Spleen (tissue), 11 donors: Measurements from ENCODE around the gene MTG1. TPM values are rescaled to one million over a fixed set of nuclear protein-coding genes. Genes with fewer than 3 reads are reported as not detected.

Experiments used
- DNase-seq: peaks from one replicate; pipeline ENCODE4 v3.0.0-alpha.2; 2020
- H3K27ac ChIP-seq, 8 donors: fragments of 200-600 bp; sonication (generic) in 7 of 8; 1 replicate in 4 of 8; 2 replicates in 4 of 8; pipeline versions ENCODE4 v1.5.0 to v1.8.0; 2016 to 2021; ENCODE audit warnings: inconsistent platforms in 4 of 8, mild to moderate bottlenecking in 4 of 8, moderate library complexity in 1 of 8
- H3K27me3 ChIP-seq, 7 donors: fragments of 200-600 bp; sonication (generic) in 6 of 7; replicated peaks in 1 of 7; 1 replicate in 4 of 7; 2 replicates in 3 of 7; pipeline versions ENCODE4 v1.5.0 to v1.8.0; 2016 to 2021; ENCODE audit warnings: inconsistent platforms in 3 of 7, mild to moderate bottlenecking in 1 of 7
- H3K36me3 ChIP-seq, 6 donors: fragments of 200-600 bp; sonication (generic) in 5 of 6; 1 replicate in 4 of 6; 2 replicates in 2 of 6; pipeline versions ENCODE4 v1.5.0 to v1.8.0; 2016 to 2021; ENCODE audit warnings: inconsistent platforms in 2 of 6
- H3K4me1 ChIP-seq, 6 donors: fragments of 200-600 bp; sonication (generic) in 5 of 6; 1 replicate in 3 of 6; 2 replicates in 3 of 6; pipeline versions ENCODE4 v1.5.0 to v1.8.0; 2016 to 2021; ENCODE audit warnings: inconsistent platforms in 3 of 6
- H3K4me3 ChIP-seq, 8 donors: fragments of 200-600 bp; sonication (generic) in 7 of 8; 1 replicate in 4 of 8; 2 replicates in 4 of 8; pipeline versions ENCODE4 v1.5.0 to v1.8.0; 2016 to 2021; ENCODE audit warnings: inconsistent platforms in 4 of 8, mild to moderate bottlenecking in 4 of 8, moderate library complexity in 2 of 8
- H3K9me3 ChIP-seq, 8 donors: fragments of 200-600 bp; sonication (generic) in 7 of 8; 1 replicate in 4 of 8; 2 replicates in 4 of 8; pipeline versions ENCODE4 v1.5.0 to v1.8.0; 2016 to 2021; ENCODE audit warnings: inconsistent platforms in 4 of 8
- POLR2A ChIP-seq, 3 donors: fragments of 450-650 bp; IDR thresholded peaks; one replicate each; pipeline ENCODE4 v1.5.1; 2017; ENCODE audit warnings: antibody characterized with exemption in 3 of 3, mild to moderate bottlenecking in 1 of 3
- POLR2AphosphoS5 ChIP-seq, 3 donors: sonication (generic); formaldehyde crosslinking; IDR thresholded peaks; one replicate each; pipeline ENCODE4 v1.5.1; 2017; ENCODE audit warnings: antibody characterized with exemption in 3 of 3
- WGBS, 5 donors: extraction: QIAGEN DNeasy Blood & Tissue Kit in 3 of 5; methylation state at CpG; one replicate each; pipeline versions ENCODE4 v1.1.5 to v1.1.7; 2013 to 2018; 5-methylcytosine and 5-hydroxymethylcytosine counted together
- intact Hi-C: fragments of 100-400 bp; cut with DNase I; formaldehyde crosslinking; loops from one replicate; pipeline ENCODE4 v1.15.0; 2023; ENCODE audit warnings: low total_unique reads
- polyA plus RNA-seq, 3 donors: library from polyadenylated mRNA; stranded (reverse); fragments of 200-250 nt; gene quantifications; one replicate each; pipeline ENCODE4 v1.2.1, GENCODE V29; 2013
- total RNA-seq, 7 donors: library from RNA; depleted of rRNA in 3 of 7; stranded (reverse); fragments of >200 nt in 3 of 7; fragmentation: NEBNext Ultra II Directional in 4 of 7; extraction: Animal tissue kit (Norgen Biotek cat#: 25700) in 4 of 7; gene quantifications; one replicate each; pipeline versions ENCODE4 v1.1.0 to v1.2.1, GENCODE V29; 2016 to 2021
- TF ChIP-seq, protein P1 (sequence below), 11 experiments: fragments of 200-600 bp in 7 of 11; fragments of 450-650 bp in 4 of 11; sonication (generic) in 4 of 11; IDR thresholded peaks in 8 of 11; conservative IDR thresholded peaks in 3 of 11; 1 replicate in 7 of 11; 2 replicates in 4 of 11; pipeline versions ENCODE4 v1.4.0 to v1.8.0; 2016 to 2021; ENCODE audit warnings: antibody characterized with exemption in 11 of 11, inconsistent platforms in 4 of 11, mild to moderate bottlenecking in 1 of 11
- donor health status: healthy with polysubstance abuse.
- donor health status: DM: no; HTN: no; CAD: no; lungs with moderate emphysema.
- donor health status: DM: no; HTN: no; CAD: no.
- donor health status: Bipolar disorder and iron deficiency.
- donor health status: healthy.
- donor health status: DM: no; HTN: no; CAD: no.
- donor health status: DM: yes; HTN: yes; CAD: no.

The MTG1 gene
- total and polyA plus RNA-seq, 10 donors: 35.4 to 122 (median 65.6) TPM

DNA sequence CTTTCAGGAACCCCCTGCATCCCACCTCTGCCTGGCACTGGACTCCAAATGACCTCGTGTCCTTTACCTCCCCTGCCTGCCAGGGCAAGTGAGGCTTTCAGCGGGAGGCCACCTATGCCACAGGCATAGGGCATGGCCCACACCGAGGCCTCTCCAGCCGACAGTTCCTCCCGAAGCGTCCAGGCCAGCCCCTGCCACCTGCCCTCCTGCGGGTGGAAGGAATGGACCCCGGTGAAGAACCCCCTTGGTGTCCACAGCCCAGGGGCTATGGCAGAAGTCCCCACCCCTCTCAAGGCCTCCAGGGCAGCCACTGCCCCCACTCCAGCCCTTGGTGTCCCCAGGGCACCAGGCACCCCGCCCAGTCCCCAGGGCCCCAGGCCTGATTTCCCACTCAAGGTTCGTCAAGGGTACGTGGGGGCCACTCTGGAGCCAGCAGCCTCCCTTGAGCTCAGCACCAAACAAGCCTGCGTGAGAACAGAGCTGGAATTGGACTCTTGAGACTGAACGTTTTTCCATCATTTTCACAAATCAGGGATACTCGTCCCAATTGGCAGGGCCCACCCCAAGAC is 39.2 kb upstream of the MTG1 start:
- no peak overlapping the region for H3K4me3 ChIP-seq
- no peak for DNase-seq
- no peaks in the 10 kb centered on the region for H3K9me3 ChIP-seq
- WGBS, 5 donors: 93 to 96% (median 95%) methylated on average over 11 to 14 of the region's 14 CpGs
- TF ChIP-seq POLR2A (IDR thresholded peaks at IDR 0.05): no peak
- no peak for TF ChIP-seq POLR2AphosphoS5 (IDR thresholded peaks at IDR 0.05)
- TF ChIP-seq, protein P1, sequence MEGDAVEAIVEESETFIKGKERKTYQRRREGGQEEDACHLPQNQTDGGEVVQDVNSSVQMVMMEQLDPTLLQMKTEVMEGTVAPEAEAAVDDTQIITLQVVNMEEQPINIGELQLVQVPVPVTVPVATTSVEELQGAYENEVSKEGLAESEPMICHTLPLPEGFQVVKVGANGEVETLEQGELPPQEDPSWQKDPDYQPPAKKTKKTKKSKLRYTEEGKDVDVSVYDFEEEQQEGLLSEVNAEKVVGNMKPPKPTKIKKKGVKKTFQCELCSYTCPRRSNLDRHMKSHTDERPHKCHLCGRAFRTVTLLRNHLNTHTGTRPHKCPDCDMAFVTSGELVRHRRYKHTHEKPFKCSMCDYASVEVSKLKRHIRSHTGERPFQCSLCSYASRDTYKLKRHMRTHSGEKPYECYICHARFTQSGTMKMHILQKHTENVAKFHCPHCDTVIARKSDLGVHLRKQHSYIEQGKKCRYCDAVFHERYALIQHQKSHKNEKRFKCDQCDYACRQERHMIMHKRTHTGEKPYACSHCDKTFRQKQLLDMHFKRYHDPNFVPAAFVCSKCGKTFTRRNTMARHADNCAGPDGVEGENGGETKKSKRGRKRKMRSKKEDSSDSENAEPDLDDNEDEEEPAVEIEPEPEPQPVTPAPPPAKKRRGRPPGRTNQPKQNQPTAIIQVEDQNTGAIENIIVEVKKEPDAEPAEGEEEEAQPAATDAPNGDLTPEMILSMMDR (IDR thresholded peaks at IDR 0.05 in 8 of 11, conservative IDR thresholded peaks at IDR 0.05 in 3 of 11): no peak
- H3K27me3 ChIP-seq: peaks cover 0 to 15% (median 0%) of the 10 kb centered on the region in 7 donors
- H3K27ac ChIP-seq: no peak overlapping the region
- peaks cover 0 to 18% (median 0%) of the 10 kb centered on the region in 6 donors for H3K36me3 ChIP-seq
- intact Hi-C loops: no loop called here
- peaks cover 8 to 29% (median 20%) of the 10 kb centered on the region in 6 donors for H3K4me1 ChIP-seq

DNA sequence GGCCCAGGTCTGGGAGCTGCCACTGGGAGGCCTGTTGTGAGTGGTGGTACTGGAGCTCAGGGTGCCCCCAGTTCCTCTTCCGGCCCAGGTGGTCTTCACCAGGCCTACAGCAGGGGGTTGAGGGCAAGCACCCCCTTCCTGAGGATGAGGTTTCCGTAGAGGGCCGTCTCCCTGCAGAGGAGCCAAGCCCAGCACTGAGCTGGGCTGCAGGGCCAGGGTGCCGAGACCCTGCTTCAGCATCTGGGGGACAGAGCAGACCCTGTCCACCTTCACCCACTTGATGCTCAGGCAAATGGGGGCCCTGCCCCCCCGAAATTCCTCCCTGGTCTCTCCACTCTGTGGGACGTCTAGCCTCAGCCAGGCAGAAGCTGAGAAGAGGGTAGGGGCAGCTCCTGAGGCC is 38.7 kb upstream of the MTG1 start:
- intact Hi-C loops: no loop called here
- TF ChIP-seq POLR2A (IDR thresholded peaks at IDR 0.05) (no peak), POLR2AphosphoS5 (IDR thresholded peaks at IDR 0.05) (no peak)
- TF ChIP-seq, protein P1 (IDR thresholded peaks at IDR 0.05 in 8 of 11, conservative IDR thresholded peaks at IDR 0.05 in 3 of 11): no peak
- 83 to 94% (median 88%) methylated on average over 4 to 6 of the region's 6 CpGs for WGBS, 5 donors
- Histone ChIP-seq H3K27me3 (peaks cover 0 to 10% (median 0%) of the 10 kb centered on the region in 7 donors), H3K27ac (no peak overlapping the region), H3K4me3 (no peak overlapping the region), H3K9me3 (no peaks in the 10 kb centered on the region), H3K36me3 (peaks cover 0 to 18% (median 0%) of the 10 kb centered on the region in 6 donors), H3K4me1 (peaks cover 8 to 29% (median 20%) of the 10 kb centered on the region in 6 donors)
- no peak for DNase-seq

DNA sequence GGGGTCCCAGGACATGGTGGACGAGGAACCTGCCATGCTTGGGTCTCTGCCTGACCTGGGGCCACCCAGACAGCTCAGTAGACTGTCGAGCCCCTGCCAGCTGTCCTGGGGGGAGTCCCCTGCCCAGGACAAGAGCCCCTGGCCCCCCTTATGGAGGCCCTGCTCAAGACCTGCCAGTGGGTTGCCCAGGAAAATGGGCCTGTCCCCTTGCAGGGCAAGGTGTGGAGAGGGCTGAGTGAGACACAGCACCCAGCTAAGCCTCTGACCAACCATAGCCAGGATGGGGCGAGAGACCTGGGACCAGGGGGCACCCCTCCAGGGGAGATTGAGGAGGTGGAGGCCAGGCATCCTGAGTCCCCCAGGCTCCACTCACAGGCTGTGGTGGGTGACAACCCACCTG is 38.0 kb upstream of the MTG1 start:
- peaks cover 0 to 2% (median 0%) of the 10 kb centered on the region in 7 donors for H3K27me3 ChIP-seq
- H3K4me1 ChIP-seq: peaks cover 8 to 33% (median 20%) of the 10 kb centered on the region in 6 donors
- intact Hi-C loops: no loop called here
- H3K27ac ChIP-seq: no peak overlapping the region
- H3K36me3 ChIP-seq: peaks cover 0 to 18% (median 0%) of the 10 kb centered on the region in 6 donors
- 91 to 100% (median 100%) methylated on average over 1 to 3 of the region's 3 CpGs for WGBS, 5 donors
- no peaks in the 10 kb centered on the region for H3K9me3 ChIP-seq
- TF ChIP-seq, protein P1 (IDR thresholded peaks at IDR 0.05 in 8 of 11, conservative IDR thresholded peaks at IDR 0.05 in 3 of 11): no peak
- TF ChIP-seq POLR2AphosphoS5 (IDR thresholded peaks at IDR 0.05): no peak
- no peak for TF ChIP-seq POLR2A (IDR thresholded peaks at IDR 0.05)
- H3K4me3 ChIP-seq: no peak overlapping the region
- DNase-seq: no peak

DNA sequence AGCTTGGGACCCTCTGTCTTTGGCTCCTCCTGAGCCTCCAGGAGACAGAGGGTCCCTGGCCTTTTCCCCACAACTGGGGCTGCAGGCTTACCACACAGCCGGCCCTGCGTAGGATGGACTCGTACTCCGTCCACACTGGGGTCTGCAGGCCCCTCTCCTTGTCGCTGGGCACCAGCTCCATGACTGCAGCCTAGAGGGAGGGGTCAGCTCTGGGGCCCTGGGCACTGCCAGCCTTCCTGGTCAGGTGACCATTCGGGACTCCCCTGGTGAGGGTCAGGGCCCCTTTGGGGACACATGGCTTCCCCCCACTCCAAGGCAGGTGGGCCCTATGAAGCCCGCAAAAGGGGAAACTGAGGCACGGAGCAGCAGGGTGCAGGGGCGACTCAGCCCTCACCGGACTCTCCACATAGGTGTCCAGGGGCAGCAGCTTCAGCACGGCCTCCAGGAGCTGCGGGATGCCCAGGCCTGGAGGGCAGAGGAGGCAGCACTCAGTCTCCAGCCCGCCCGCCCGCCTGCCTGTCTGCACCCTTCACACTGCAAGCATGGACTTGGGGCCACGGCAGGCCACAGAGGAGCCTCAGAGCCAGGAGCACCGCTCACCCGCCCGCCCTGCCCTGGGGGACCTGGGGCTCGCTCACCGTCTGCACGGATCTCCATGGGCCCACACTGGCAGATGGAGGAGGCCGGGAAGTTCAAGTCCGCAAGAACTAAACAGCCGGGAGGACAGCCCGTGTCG is 37.2 kb upstream of the MTG1 start:
- intact Hi-C loops: no loop called here
- DNase-seq: no peak
- WGBS, 5 donors: 50 to 57% (median 54%) methylated on average over 13 to 27 of the region's 27 CpGs
- peak overlapping the region; percentile 44 to 85 (median 56) for H3K4me3 ChIP-seq
- H3K27ac ChIP-seq: peak overlapping the region in 5 of 8 donors; percentile 62 to 89 (median 84)
- H3K9me3 ChIP-seq: no peaks in the 10 kb centered on the region
- H3K4me1 ChIP-seq: peaks cover 8 to 41% (median 20%) of the 10 kb centered on the region in 6 donors
- no peak for TF ChIP-seq POLR2AphosphoS5 (IDR thresholded peaks at IDR 0.05)
- TF ChIP-seq, protein P1 (IDR thresholded peaks at IDR 0.05 in 8 of 11, conservative IDR thresholded peaks at IDR 0.05 in 3 of 11): no peak
- TF ChIP-seq POLR2A (IDR thresholded peaks at IDR 0.05): no peak
- no peaks in the 10 kb centered on the region for H3K27me3 ChIP-seq
- H3K36me3 ChIP-seq: peaks cover 0 to 20% (median 0%) of the 10 kb centered on the region in 6 donors
